ENCODE measurements around the gene EXT2. TPM values are rescaled to one million over a fixed set of nuclear protein-coding genes. Genes with fewer than 3 reads are reported as not detected.

EXT2 gene
- total and polyA plus RNA-seq, 2 donors = 19.3 to 20.2 TPM

GRCh38 chr11:44159848-44160721 lies 64.6 kb downstream of the EXT2 start:
- Histone ChIP-seq H3K9me3 (ENCODE audit: control insufficient read depth in 2 of 2, insufficient read depth in 1 of 2, low read length in 1 of 2) (peaks cover 2 to 10% of the 10 kb centered on the region in 2 donors), H3K36me3 (ENCODE audit: control insufficient read depth in 2 of 2, insufficient read depth in 2 of 2, low read length in 1 of 2) (peaks cover 0 to 9% of the 10 kb centered on the region in 2 donors), H3K4me1 (ENCODE audit: control insufficient read depth in 2 of 2, insufficient read depth in 2 of 2, low read length in 2 of 2) (no peaks in the 10 kb centered on the region), H3K27me3 (ENCODE audit: control insufficient read depth in 2 of 2, insufficient read depth in 1 of 2, low read length in 1 of 2) (no peaks in the 10 kb centered on the region), H3K4me3 (ENCODE audit: low read length in 2 of 2) (no peak overlapping the region), H3K27ac (ENCODE audit: low read depth in 1 of 2, low read length in 1 of 2) (no peak overlapping the region)
- WGBS = 91% methylated on average over 1 of the region's 1 CpG
- DNase-seq (ENCODE audit: low read depth in 6 of 9, low spot score in 9 of 9) = no peak

DNA sequence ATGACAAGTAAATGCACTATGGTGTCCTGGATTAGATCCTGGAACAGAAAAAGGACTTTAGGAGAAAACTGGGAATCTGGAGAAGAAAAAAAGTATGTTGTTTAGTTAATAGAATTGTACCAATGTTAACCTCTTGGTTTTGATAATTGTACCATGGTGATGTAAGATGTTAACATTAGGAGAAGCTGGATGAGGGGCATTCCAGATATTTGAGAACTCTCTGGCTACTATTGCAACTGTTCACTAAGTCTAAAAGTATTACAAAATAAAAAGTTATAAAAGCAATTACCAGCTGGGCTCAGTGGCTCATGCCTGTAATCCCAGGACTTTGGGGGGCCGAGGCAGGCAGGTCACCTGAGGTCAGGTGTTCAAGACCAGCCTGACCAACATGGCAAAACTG lies 66.5 kb downstream of the EXT2 start:
- DNase-seq (ENCODE audit: low read depth in 6 of 9, low spot score in 9 of 9) = no peak
- peaks cover 0 to 9% of the 10 kb centered on the region in 2 donors for H3K36me3 ChIP-seq (ENCODE audit: control insufficient read depth in 2 of 2, insufficient read depth in 2 of 2, low read length in 1 of 2)
- H3K9me3 ChIP-seq (ENCODE audit: control insufficient read depth in 2 of 2, insufficient read depth in 1 of 2, low read length in 1 of 2) = peaks cover 2 to 10% of the 10 kb centered on the region in 2 donors
- H3K27me3 ChIP-seq (ENCODE audit: control insufficient read depth in 2 of 2, insufficient read depth in 1 of 2, low read length in 1 of 2) = no peaks in the 10 kb centered on the region
- no peak overlapping the region for H3K27ac ChIP-seq (ENCODE audit: low read depth in 1 of 2, low read length in 1 of 2)
- H3K4me3 ChIP-seq (ENCODE audit: low read length in 2 of 2) = no peak overlapping the region
- H3K4me1 ChIP-seq (ENCODE audit: control insufficient read depth in 2 of 2, insufficient read depth in 2 of 2, low read length in 2 of 2) = no peaks in the 10 kb centered on the region
- 97% methylated on average over 1 of the region's 1 CpG for WGBS

- 98% methylated on average over 2 of the region's 2 CpGs for WGBS
- Histone ChIP-seq H3K27ac (ENCODE audit: low read depth in 1 of 2, low read length in 1 of 2) (no peak overlapping the region), H3K4me1 (ENCODE audit: control insufficient read depth in 2 of 2, insufficient read depth in 2 of 2, low read length in 2 of 2) (no peaks in the 10 kb centered on the region), H3K4me3 (ENCODE audit: low read length in 2 of 2) (no peak overlapping the region), H3K27me3 (ENCODE audit: control insufficient read depth in 2 of 2, insufficient read depth in 1 of 2, low read length in 1 of 2) (no peaks in the 10 kb centered on the region), H3K9me3 (ENCODE audit: control insufficient read depth in 2 of 2, insufficient read depth in 1 of 2, low read length in 1 of 2) (peaks cover 2 to 5% of the 10 kb centered on the region in 2 donors), H3K36me3 (ENCODE audit: control insufficient read depth in 2 of 2, insufficient read depth in 2 of 2, low read length in 1 of 2) (peaks cover 0 to 5% of the 10 kb centered on the region in 2 donors)
- no peak for DNase-seq (ENCODE audit: low read depth in 6 of 9, low spot score in 9 of 9)
Observed at GRCh38 chr11:44162662-44163061, 67.2 kb downstream of the EXT2 start.

DNA sequence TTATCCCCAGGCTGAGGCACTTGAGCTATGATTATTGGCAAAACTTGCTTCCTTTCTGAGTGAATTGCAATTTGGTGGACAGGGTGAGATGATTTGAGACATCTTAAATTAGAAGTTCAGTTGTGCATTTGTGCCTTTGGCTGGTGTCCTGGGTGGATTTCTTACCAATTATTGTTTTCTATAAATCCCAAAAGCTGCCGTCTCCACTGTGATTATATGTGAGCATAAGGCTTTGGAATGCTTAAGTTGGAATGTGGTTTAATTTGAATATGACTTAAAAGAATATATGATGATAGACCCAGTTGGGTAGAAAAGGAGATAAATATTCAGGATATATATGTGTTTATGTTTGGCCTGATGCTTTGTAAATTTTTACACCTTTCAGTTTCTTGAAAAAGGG lies 70.0 kb downstream of the EXT2 start:
- DNase-seq (ENCODE audit: low read depth in 6 of 9, low spot score in 9 of 9) = no peak
- Histone ChIP-seq H3K27me3 (ENCODE audit: control insufficient read depth in 2 of 2, insufficient read depth in 1 of 2, low read length in 1 of 2) (no peaks in the 10 kb centered on the region), H3K4me1 (ENCODE audit: control insufficient read depth in 2 of 2, insufficient read depth in 2 of 2, low read length in 2 of 2) (no peaks in the 10 kb centered on the region), H3K27ac (ENCODE audit: low read depth in 1 of 2, low read length in 1 of 2) (no peak overlapping the region), H3K36me3 (ENCODE audit: control insufficient read depth in 2 of 2, insufficient read depth in 2 of 2, low read length in 1 of 2) (no peaks in the 10 kb centered on the region), H3K4me3 (ENCODE audit: low read length in 2 of 2) (no peak overlapping the region), H3K9me3 (ENCODE audit: control insufficient read depth in 2 of 2, insufficient read depth in 1 of 2, low read length in 1 of 2) (no peaks in the 10 kb centered on the region)
- WGBS = 94% methylated on average over 1 of the region's 1 CpG

- DNase-seq (ENCODE audit: low read depth in 6 of 9, low spot score in 9 of 9) = no peak
- 93% methylated on average over 2 of the region's 2 CpGs for WGBS
- H3K27me3 ChIP-seq (ENCODE audit: control insufficient read depth in 2 of 2, insufficient read depth in 1 of 2, low read length in 1 of 2) = no peaks in the 10 kb centered on the region
- no peaks in the 10 kb centered on the region for H3K9me3 ChIP-seq (ENCODE audit: control insufficient read depth in 2 of 2, insufficient read depth in 1 of 2, low read length in 1 of 2)
- no peak overlapping the region for H3K27ac ChIP-seq (ENCODE audit: low read depth in 1 of 2, low read length in 1 of 2)
- no peak overlapping the region for H3K4me3 ChIP-seq (ENCODE audit: low read length in 2 of 2)
- no peaks in the 10 kb centered on the region for H3K36me3 ChIP-seq (ENCODE audit: control insufficient read depth in 2 of 2, insufficient read depth in 2 of 2, low read length in 1 of 2)
- no peaks in the 10 kb centered on the region for H3K4me1 ChIP-seq (ENCODE audit: control insufficient read depth in 2 of 2, insufficient read depth in 2 of 2, low read length in 2 of 2)
Observed at GRCh38 chr11:44167046-44167445, 71.6 kb downstream of the EXT2 start.

DNA sequence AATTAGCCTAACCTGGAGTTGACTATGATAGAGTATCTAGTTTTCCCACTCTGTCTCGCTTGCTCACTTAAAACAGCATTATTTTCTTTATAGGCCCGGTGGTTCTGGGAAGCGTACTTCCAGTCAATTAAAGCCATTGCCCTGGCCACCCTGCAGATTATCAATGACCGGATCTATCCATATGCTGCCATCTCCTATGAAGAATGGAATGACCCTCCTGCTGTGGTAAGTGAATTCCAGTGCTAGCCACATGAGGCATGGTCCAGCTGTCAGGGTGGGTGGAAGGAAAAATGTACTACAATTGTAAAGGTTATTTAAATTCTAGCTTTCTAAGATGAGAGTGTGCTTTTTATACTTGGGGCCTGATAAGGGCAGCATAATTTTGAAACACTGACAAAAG lies 76.0 kb downstream of the EXT2 start:
- Histone ChIP-seq H3K36me3 (ENCODE audit: control insufficient read depth in 2 of 2, insufficient read depth in 2 of 2, low read length in 1 of 2) (peaks cover 0 to 5% of the 10 kb centered on the region in 2 donors), H3K27ac (ENCODE audit: low read depth in 1 of 2, low read length in 1 of 2) (no peak overlapping the region), H3K27me3 (ENCODE audit: control insufficient read depth in 2 of 2, insufficient read depth in 1 of 2, low read length in 1 of 2) (no peaks in the 10 kb centered on the region), H3K4me1 (ENCODE audit: control insufficient read depth in 2 of 2, insufficient read depth in 2 of 2, low read length in 2 of 2) (no peaks in the 10 kb centered on the region), H3K4me3 (ENCODE audit: low read length in 2 of 2) (no peak overlapping the region), H3K9me3 (ENCODE audit: control insufficient read depth in 2 of 2, insufficient read depth in 1 of 2, low read length in 1 of 2) (no peaks in the 10 kb centered on the region)
- WGBS = 97% methylated on average over 4 of the region's 4 CpGs
- DNase-seq (ENCODE audit: low read depth in 6 of 9, low spot score in 9 of 9) = no peak

GRCh38 chr11:44172966-44173365 lies 77.5 kb downstream of the EXT2 start:
- no peaks in the 10 kb centered on the region for H3K27me3 ChIP-seq (ENCODE audit: control insufficient read depth in 2 of 2, insufficient read depth in 1 of 2, low read length in 1 of 2)
- no peaks in the 10 kb centered on the region for H3K9me3 ChIP-seq (ENCODE audit: control insufficient read depth in 2 of 2, insufficient read depth in 1 of 2, low read length in 1 of 2)
- DNase-seq (ENCODE audit: low read depth in 6 of 9, low spot score in 9 of 9) = no peak
- H3K36me3 ChIP-seq (ENCODE audit: control insufficient read depth in 2 of 2, insufficient read depth in 2 of 2, low read length in 1 of 2) = peaks cover 0 to 5% of the 10 kb centered on the region in 2 donors
- WGBS = 97% methylated on average over 3 of the region's 3 CpGs
- no peak overlapping the region for H3K4me3 ChIP-seq (ENCODE audit: low read length in 2 of 2)
- H3K27ac ChIP-seq (ENCODE audit: low read depth in 1 of 2, low read length in 1 of 2) = no peak overlapping the region
- H3K4me1 ChIP-seq (ENCODE audit: control insufficient read depth in 2 of 2, insufficient read depth in 2 of 2, low read length in 2 of 2) = no peaks in the 10 kb centered on the region

- H3K27me3 ChIP-seq (ENCODE audit: control insufficient read depth in 2 of 2, insufficient read depth in 1 of 2, low read length in 1 of 2) = no peaks in the 10 kb centered on the region
- peaks cover 0 to 5% of the 10 kb centered on the region in 2 donors for H3K36me3 ChIP-seq (ENCODE audit: control insufficient read depth in 2 of 2, insufficient read depth in 2 of 2, low read length in 1 of 2)
- 96% methylated on average over 1 of the region's 1 CpG for WGBS
- no peak overlapping the region for H3K27ac ChIP-seq (ENCODE audit: low read depth in 1 of 2, low read length in 1 of 2)
- H3K4me1 ChIP-seq (ENCODE audit: control insufficient read depth in 2 of 2, insufficient read depth in 2 of 2, low read length in 2 of 2) = no peaks in the 10 kb centered on the region
- no peaks in the 10 kb centered on the region for H3K9me3 ChIP-seq (ENCODE audit: control insufficient read depth in 2 of 2, insufficient read depth in 1 of 2, low read length in 1 of 2)
- H3K4me3 ChIP-seq (ENCODE audit: low read length in 2 of 2) = no peak overlapping the region
- no peak for DNase-seq (ENCODE audit: low read depth in 6 of 9, low spot score in 9 of 9)
Observed at GRCh38 chr11:44174842-44175241, 79.4 kb downstream of the EXT2 start.

DNA sequence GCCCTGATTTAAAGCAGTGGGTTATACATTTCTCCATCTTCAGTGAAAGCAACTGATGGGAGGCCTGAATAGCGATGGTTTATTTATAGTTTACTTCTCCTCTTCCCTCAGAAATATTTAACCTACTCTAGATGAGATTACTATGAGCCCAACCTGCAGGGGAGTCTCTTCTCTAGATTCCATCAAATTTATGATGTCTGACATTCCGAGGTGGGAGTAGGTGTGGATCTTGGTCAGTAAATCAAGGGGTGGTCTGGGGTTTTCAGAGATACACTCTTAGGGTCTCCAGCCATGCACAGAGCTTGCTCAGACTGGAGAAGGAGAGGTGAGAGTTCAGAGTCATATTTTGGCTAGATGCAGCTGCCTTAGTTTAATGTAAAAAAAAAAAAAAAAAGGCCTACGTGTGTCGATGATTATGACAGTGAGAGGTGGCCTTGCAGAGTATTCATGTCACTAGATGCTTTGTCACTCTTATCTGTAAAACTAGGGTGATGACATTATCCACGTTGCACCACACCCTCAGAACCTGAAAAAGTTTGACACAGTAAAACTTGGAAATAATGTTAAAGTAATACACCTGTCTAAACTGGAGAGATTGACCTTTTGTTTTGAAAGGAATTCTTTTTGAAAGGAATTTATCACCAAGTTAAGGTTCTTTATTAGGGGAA lies 81.2 kb downstream of the EXT2 start:
- DNase-seq (ENCODE audit: low read depth in 6 of 9, low spot score in 9 of 9) = no peak
- Histone ChIP-seq H3K9me3 (ENCODE audit: control insufficient read depth in 2 of 2, insufficient read depth in 1 of 2, low read length in 1 of 2) (no peaks in the 10 kb centered on the region), H3K27ac (ENCODE audit: low read depth in 1 of 2, low read length in 1 of 2) (no peak overlapping the region), H3K4me3 (ENCODE audit: low read length in 2 of 2) (no peak overlapping the region), H3K27me3 (ENCODE audit: control insufficient read depth in 2 of 2, insufficient read depth in 1 of 2, low read length in 1 of 2) (no peaks in the 10 kb centered on the region), H3K36me3 (ENCODE audit: control insufficient read depth in 2 of 2, insufficient read depth in 2 of 2, low read length in 1 of 2) (peaks cover 0 to 5% of the 10 kb centered on the region in 2 donors), H3K4me1 (ENCODE audit: control insufficient read depth in 2 of 2, insufficient read depth in 2 of 2, low read length in 2 of 2) (no peaks in the 10 kb centered on the region)
- WGBS = 96% methylated on average over 5 of the region's 5 CpGs

Measured in thymus (tissue), 11 donors.